Kidney capillary endothelial cell (primary cell): ENCODE results near the gene MAP7.

Source experiments
- DNase-seq: peaks from one replicate; pipeline ENCODE4 v3.0.0-alpha.2; 2018; ENCODE audit warnings: low spot score

The MAP7 gene

DNA sequence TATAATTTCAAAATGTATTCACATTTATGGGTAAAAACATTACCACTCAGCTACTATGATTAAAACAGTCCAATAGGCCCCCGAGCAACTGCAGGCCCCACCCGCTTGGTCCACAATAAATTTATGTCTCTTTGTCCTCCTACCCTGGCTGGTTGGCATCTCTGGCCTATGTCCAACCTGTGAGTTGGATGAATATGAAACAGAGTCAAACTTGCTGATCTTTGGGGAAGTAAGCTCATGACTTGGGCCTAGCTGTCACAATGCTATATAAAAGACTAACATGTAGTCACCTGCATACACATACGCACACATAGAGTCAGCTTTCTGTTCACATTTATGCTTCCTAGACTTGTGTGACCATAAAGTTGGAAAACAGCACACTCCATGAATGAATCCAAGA lies 20.5 kb downstream of the MAP7 start:
- no peak for DNase-seq

DNA sequence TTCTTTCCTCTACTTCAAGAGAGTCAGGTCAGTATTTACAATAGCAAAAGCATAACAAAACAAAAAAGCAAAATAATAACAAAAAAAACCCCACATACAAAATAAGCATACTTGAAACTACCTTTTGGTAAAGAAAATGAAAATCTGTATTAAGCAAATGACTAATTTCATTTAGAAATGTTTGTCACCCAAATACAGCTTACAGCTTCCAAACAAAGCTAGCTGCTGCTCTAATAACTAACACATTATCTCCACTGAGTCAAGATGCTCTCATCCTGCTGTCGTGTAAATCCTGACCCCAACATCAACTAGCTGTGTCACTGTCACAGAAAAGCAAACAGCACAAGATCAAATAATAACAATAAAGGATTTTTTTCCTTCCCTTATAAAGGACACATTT lies 21.7 kb downstream of the MAP7 start:
- DNase-seq: no peak

DNA sequence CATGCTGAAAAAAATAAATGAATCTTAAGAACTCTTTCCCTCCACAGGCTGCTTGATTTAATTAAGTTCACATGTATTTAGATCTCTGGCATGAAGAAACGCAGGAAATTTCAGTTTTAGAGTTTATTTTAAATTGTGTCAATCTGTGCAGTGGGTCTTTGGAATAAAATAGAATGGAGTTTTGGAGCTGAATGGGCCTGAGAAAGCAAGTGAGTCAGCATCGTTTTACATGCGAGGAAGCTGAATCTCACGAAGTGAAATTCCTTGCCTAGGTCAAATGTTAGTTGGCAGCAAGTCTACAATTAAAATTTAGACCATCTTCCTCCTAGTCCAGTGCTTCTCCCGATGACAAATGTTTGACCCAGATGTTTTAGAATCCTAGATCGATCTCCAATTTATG lies 22.4 kb downstream of the MAP7 start:
- DNase-seq: no peak

DNA sequence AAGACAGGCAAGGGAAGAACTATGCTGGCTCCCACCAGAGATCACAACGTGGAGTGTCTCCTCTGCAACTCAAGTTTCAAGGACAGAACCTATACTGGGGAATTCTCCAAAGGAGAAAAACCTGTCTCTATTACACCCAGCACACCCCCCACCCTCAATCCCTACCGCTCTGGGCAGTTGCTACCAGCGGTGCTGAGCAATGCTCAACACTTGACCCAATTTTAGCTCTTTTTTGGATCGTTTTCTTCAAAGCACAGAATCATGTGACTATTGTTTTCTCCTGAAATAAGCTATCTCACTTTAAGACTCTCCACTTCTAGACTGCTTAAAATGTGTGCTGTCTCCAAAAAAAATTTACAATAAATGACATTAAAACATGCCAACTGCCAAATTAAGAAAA lies 23.3 kb downstream of the MAP7 start:
- DNase-seq: no peak

DNA sequence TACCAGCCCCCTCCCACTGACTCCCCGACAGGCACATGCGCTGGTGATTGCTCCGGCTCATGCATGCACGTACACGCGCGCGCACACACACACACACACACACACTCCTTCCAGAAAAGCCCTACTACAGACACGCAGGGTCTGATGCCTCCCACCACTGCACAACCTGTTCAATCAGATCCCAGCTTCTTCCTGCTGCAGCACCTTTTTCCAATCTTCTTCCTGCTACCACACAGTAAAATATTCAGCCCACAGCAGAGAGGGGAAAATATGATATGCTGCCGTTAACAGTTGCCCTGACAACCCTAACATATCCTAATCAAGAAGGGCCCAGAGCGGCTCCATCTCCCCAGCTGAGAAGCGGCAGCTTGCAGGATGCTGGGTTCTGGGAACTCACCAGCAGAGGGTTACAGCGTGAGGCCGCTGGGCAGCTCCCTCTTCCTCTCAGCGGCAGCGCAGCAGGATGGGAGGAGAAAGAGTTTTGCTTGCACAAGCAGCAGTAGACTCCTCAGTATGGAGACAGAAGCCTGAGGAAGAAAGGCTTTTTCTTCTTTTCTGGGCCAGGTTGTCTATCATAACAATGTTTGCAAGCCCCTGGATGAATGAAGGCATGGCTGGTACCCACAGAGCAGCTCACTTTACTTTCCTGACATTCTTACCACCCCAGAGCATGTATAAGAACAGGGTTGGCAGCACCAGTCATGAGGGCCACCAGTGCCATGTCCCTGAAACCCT lies 23.9 kb downstream of the MAP7 start:
- DNase-seq: no peak

DNA sequence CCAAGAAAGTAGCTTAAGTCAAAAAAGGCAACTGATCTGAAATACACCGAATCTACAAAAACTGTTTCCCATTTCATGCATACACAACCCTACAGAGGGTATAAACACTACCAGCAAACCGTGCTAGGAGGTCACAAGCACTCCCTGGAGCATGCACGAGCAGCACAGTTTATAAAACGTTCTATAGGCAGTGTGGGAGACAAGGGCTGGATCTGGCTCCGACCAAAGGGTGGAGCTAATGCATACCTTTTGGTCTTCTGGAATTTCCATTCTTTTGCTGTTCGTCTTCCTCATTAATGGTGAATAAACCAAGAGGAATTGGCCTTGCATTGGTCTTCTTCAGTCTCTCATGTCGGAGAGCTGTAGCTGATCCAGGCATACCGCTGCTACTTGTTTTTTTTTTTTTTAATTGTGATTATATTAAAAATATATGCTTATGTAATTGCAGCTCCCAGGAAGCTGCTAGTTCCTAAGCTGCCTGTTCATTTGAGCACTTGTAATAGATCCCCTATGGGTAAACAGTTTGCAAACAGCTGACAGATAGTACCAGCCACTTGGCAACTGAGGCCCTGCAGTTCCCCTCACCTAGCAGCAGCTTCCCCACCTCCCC lies 24.5 kb downstream of the MAP7 start:
- DNase-seq: no peak

DNA sequence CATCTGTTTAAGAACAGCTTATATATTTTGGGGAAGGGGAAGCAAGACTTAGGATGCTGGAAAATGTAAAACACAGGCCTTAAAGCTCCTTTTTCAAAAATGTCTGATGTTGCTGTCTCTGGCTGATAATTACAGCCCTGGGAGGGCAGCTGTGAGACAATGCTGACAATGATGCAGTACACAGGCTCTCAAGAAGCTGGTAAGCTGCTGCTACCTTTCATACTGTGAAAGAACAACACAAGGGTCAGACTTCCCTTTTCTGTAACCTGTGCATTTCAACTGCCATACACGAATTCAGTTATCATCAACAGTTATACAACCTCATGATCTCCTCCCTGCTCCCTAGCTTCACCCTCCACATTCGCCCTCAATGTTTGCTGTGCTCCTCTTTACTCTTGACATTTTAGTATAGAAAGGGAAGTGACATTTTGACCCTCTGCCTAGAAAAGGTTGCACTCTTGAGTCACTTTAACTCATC lies 25.2 kb downstream of the MAP7 start:
- DNase-seq: no peak

DNA sequence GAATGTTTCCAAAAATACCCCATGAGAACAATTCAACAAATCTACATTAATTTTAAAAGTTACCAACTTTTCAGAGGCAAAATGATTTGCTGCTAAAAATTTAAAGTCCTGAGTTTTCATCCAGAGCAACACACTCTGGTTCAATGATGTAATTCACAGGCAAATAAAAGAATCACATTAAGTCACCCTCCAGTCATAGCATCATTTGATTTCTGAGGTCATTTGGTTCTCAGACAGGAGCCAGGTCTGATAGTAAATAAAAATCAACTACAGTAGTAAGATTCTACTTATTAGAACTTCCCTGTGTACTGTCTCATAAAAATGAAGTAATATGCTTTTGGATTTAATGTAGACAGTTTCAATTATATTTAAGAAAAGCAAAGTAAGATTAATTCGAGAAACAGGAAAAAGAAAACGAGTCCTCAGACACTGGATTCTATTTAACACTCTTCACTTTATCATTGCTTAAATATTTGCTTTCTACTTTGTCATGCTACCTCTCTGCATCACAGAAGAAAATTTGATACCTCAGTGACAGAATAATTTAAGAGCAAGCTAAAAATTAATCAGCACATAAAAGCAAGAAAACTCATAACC lies 25.8 kb downstream of the MAP7 start:
- no peak for DNase-seq

DNA sequence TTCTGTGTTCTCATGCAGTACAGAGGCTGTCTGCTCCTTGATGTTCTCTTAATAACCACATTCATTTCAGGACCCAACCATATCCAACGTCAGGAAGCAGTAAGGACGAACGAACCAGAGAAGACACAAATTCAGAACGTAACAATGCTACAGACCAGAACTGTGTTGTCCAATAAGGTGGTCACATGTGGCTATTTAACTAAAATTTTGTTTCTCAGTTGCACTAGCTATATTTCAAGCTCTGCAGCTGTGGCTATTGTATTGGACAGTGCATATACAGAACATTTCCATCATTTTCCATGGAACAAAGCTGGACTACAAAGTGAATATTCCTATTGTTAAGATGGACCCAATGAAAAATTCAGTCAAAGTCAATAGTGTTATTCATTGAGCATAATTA lies 27.0 kb downstream of the MAP7 start:
- DNase-seq: no peak

DNA sequence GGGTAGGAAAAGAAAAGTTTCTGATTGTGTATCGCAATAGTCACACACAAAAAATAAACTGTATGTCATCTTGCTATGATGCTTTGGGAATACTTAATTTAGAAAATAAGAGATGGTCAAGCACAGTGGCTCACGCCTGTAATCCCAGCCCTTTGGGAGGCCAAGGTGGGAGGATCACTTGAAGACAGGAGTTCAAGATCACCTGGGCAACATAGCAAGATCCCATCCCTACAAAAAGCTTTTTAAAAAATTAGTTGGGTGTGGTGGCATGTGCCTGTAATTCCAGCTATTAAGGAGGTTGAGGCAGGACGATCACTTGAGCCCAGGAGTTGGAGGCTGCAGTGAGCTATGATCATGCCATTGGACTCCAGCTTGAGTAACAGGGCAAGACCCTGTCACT lies 27.6 kb downstream of the MAP7 start:
- no peak for DNase-seq

DNA sequence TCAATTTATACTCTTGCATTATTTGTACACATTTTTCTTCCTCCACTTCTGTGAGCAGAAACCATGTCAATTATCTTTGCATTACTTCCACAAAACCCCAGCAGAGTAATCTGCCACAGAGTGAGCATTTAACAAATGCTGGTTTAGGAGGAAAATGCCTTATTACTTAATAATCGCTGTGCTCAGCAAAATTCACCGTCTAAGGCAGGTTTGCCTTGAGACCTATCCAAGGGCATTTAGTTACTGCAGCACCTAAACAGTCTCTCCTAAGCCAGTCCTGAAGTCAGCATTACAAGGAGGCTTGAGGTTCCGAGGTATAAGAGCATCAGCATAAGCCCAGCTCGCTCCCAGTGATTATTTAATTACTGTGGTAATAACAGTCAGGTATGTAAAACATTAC lies 28.3 kb downstream of the MAP7 start:
- no peak for DNase-seq

DNA sequence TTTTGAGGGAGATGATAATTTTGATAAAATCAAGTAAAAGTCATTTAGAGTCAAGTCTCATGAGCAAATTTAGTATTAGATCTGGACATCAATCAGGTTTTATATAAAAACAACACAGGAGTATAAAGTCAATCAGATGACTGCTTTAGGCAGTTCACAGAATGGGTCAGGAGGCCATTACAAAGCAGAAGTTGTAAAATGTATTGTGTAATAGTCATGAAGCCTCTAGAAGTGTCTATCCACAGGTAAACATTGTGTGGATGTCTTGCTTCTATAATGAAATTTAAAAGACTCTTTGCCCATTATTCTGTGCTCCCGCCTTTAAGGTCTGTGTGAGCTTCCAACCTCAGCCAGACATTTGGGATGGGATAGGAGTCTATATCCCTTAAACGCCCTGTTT lies 28.8 kb downstream of the MAP7 start:
- DNase-seq: no peak

DNA sequence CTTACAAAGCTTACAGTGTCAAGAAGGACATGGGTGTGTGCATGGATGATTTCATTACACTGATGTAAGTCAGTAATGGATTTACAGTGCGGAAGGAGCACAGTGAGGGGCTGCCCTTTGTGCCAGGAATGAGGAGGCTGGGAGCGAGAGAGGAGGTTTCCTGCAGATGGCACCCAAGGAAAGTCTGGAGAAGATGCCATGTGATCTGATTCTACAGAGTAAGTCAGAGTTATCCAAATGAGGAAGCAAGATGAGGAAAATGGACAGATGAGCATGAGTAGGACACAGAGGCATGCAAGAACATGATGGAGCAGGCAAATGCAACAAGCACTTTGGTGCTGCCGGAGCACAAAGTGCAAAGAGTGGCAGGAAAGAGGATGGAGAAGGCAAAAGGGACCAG lies 29.7 kb downstream of the MAP7 start:
- DNase-seq: no peak

DNA sequence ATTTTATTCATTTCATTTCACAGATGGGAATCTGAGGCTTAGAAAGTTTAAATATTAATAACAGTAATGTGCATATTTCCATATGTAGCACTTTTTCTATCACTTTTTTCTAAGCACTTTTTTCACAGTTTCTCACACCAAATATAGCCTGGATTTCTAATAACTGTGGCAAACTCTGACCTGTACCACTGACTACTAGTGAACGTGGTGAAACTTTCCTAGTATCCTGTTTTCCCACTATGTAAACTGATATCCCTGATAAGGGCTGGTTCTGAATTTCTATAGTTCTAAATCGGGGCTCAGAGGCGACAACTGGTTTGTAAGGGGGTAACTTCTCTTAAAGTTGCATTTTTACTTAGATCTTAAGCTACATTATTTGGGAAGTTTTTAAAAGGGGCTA lies 32.6 kb downstream of the MAP7 start:
- DNase-seq: no peak

DNA sequence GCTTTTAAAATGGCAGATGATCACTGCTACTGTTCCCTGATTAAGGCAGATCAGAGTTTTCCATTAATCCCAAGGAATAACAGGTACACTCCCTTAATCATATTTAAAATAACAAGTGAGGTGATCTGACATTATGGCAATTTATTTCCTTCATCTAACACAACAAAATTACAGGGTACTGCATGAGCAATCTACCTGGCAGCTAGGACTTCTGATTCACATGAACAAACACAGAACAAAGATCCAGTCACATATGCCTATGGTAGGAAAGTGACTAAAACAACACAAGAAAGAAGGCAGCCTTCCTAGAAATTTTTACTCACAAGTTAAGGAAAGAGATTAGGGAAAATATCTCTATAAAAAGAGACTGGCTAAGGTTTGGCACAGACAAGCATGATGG lies 33.2 kb downstream of the MAP7 start:
- no peak for DNase-seq

DNA sequence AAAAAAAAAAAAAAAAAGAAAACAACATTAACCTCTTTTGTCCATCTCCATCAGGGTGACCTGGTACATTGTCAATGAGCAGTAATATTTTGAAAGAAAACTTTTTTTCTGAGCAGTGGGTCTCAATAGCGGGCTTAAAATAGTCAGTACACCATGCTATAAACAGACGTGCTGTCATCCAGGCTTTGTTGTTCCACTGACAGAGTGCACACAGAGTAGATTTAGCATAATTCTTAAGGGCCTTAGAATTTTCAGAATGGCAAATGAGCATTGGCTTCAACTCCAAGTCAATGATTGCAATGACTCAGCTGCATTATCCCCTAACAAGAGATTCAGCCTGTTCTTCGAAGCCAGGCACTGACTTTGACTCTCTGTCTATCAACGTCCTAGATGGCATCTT lies 35.6 kb downstream of the MAP7 start:
- no peak for DNase-seq

DNA sequence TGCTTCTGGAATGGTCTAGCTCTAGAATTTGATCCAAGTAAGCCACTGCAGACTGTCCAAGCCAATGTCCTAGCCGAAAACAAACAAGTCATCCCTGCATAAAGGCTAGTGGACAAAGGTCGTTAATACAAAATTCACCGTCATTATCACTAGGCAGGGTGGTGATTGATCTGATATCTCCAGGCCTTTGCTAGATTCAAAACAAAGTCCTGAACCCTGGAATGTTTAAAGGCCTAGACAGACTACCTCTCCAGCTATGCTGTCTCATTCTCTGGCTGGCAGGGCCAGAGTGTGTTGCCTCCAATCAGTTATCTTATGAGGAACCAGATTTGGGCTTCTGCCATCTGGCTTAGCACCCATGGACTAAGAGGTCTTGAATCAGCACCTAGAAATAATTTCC lies 38.3 kb downstream of the MAP7 start:
- no peak for DNase-seq

DNA sequence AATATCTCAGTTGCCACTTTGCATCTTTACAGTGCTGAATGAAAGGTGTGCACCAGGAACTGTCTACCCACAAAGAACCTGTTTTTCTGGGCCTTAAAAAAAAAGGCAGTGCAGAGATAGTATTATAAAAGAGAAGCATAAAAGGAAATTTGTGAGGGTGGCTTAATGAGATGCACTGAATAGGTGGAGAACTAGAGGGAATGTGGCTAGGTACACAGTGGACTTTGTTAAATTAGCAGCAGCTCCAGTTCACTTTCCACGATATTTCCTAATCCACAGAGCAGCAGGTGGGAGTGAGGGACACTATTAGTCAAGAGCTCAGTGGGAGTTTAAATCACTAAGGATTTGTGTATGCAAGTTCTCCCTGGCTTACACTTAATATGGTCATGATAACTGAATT lies 38.8 kb downstream of the MAP7 start:
- no peak for DNase-seq

DNA sequence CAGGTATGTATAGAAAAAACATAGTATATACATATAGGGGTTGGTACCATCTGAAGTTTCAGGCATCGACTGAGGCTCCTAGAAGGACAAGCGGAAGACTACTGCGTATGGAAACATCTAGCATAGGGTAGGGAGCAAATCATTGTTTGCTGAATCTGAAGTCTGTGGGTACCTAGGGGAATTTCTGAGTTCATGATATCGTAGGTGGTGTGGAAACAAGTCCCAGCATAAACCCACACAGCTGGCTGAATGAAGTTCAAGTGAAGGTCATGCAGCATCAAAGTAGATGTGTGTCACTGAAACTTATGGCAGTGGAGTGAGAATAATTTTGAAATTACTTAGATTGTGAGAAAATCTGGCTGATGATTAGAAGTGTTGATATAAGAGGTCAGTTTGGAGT lies 39.4 kb downstream of the MAP7 start:
- DNase-seq: no peak

DNA sequence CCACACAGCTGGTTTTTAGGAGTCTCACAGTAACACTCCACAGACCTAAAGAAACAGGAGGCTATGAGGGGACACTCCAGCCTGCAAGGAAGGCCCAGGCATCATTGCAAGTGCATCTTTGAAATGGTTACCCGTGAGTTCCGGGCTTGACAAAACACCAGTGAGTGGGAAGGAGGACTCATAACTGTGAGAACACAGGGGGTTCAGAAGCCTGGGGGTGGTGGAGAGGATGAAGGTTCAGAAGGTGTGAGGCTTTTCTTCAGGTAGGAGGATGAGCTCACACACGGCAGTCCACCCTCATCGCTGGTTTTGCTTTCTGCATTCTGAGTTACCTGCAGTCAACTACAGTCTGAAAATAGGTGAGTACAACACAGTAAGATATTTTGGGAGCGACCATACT lies 39.9 kb downstream of the MAP7 start:
- DNase-seq: no peak

DNA sequence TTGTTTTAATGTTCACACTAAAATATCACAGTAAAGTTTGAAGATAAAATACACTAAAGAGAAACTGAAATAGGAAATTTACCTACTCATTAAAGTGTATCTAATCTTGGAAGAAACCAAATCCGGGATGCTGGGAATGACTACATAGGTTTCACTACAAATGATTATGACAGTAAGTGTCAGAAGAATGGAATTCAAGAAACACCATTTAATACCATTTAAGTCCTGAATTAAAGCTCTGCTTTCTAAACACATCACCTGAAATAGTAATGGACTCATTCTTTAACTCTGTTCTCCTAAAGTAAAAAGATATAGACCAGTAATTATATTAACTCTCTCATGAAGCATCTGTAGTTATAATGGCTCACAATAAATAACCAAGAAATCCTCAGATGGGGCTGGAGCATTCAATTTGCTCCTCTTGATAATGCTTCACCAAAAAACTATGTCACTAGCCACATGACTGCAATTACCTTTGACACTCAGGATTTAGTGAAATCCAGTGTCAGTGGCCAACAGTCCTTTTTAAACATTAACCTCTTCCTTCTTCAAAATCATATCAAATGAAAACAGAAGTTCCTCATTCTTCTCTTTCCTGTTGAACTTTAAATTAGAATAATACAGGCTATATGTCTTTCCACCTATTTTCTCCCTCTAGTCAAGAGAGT lies 41.4 kb downstream of the MAP7 start:
- no peak for DNase-seq

DNA sequence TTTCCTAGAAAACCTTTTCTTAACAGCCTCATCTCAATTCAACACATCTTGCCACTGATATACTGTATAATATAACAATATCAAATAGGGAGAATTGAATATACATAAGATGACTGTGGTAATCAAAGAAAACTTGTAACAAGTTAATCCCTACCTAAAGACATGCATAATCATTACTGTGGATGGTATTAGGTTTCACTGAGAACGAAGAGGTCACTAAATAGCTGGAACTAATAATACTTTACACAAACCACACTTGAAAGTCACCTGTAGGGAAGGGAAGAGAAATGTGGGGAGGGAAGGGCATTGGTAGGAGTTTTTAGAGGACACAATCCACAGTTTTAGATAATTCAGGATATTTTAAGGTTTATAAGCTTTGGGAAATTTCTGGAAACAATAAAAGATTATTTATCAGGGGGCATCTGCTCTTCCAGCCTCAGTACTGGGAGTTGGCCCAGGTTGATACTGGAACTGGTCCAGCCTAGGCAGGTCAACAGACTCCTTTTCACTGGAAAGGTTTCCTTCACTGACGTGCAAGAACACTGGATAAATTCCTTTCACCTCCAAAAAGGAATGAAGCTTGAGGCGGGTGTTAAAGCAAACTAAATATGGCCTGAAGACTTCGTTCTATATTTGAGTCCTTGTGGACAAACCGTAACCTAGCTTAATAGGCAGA lies 44.0 kb downstream of the MAP7 start:
- DNase-seq: no peak
